GM13977 (cell line): Measurements from ENCODE around the gene FHIP1B.

Experiments
- DNase-seq: peaks from one replicate; pipeline ENCODE4 v3.0.0; 2012; ENCODE audit warnings: low spot score
- in situ Hi-C: fragments of 300-500 bp; cut with MboI; formaldehyde crosslinking; loops from one replicate; pipeline ENCODE4 v1.12.0; 2022; ENCODE audit warnings: low sequenced_read_pairs, low pct_unique_long_range_greater_than_20kb, mixed read lengths, inconsistent platforms; ENCODE audit not compliant: unreplicated experiment
- TF ChIP-seq, protein P1 (sequence below): IDR thresholded peaks from 2 replicates; pipeline ENCODE4 v1.5.1; 2012; ENCODE audit warnings: mild to moderate bottlenecking, control low read depth; ENCODE audit not compliant: insufficient read depth; ENCODE audit errors: extremely low read depth, missing control alignments

FHIP1B gene

DNA sequence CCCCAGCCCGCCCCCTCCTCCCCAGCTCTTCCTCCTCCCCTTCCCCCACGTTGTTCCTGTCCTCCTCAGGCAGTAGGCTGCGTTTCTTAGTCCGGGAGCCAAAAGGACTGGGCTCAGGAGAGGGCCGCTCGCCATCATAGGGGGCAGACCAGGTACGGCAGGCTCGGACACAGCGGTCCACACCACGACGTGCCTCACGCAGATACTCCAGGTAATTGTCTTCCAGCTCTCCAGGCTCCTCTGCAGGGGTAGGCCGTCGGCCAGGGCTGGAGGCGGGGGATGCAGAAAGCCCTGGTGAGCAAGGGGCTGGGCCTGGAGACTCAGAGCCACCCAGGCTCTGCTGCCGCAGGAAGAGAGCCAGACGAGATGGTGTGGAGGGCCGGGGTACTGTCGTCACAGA lies 16.7 kb downstream of the FHIP1B start:
- TF ChIP-seq, protein P1, sequence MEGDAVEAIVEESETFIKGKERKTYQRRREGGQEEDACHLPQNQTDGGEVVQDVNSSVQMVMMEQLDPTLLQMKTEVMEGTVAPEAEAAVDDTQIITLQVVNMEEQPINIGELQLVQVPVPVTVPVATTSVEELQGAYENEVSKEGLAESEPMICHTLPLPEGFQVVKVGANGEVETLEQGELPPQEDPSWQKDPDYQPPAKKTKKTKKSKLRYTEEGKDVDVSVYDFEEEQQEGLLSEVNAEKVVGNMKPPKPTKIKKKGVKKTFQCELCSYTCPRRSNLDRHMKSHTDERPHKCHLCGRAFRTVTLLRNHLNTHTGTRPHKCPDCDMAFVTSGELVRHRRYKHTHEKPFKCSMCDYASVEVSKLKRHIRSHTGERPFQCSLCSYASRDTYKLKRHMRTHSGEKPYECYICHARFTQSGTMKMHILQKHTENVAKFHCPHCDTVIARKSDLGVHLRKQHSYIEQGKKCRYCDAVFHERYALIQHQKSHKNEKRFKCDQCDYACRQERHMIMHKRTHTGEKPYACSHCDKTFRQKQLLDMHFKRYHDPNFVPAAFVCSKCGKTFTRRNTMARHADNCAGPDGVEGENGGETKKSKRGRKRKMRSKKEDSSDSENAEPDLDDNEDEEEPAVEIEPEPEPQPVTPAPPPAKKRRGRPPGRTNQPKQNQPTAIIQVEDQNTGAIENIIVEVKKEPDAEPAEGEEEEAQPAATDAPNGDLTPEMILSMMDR, result no peak
- DNase-seq, result no peak
- in situ Hi-C loops, result no loop called here

- in situ Hi-C loops, result no loop called here
- TF ChIP-seq, protein P1, result no peak
- no peak for DNase-seq
Observed at GRCh38 chr11:6216501-6216900, 17.9 kb downstream of the FHIP1B start.

- in situ Hi-C loops, result no loop called here
- no peak for DNase-seq
- TF ChIP-seq, protein P1, result no peak
Observed at GRCh38 chr11:6214530-6214929, 19.9 kb downstream of the FHIP1B start.

DNA sequence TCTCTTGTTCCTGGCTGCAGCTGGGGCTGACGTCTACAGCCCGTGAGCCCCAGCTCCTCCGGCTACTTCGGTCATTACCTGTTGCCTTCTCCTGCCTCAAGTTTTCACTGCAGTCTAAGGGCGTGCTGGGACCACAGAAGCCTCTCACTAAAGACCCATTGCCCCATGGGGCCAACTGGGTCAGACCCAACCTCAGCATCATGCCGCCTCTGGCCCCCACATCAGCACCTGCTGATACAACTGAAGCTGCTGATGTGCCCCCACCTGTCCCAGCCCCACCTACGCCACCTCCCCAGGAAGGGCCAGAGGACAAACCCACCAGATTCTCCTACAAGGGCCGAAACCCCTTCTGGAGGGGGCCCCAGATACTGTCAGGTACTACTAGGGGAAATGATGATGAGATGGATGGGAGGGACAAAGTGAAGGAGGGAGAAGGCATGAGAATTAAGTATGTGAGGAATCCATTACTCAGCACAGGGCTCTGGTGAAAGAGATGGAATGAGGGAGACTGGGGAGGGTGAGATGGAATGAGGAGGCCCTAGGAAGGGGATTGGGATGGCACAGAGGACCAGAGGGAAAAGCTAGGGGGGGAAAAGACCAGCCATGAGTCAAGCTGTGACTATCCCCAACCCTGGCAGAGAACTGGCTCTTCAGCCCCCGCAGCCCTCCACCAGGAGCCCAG lies 24.0 kb downstream of the FHIP1B start:
- TF ChIP-seq, protein P1, result no peak
- in situ Hi-C loops, result no loop called here
- no peak for DNase-seq

DNA sequence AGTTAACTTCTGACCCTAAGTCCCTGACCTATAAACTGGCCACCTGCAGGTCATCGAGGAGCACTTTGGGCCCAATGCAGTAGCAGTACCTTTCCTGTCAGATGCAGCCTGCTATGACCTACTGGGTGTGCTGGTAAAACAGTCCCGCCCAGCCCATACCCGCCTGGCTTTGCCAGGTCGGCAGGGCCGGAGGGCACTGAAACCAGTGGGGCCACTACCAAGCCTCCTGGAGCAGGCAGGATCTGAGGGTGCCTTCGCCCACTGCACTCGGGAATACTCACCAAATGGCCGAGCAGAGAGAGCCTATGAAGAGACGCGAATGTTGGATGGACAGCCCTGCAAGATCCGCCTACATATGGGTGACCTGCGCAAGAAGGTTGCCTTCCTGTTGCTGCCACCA lies 24.6 kb downstream of the FHIP1B start:
- DNase-seq, result no peak
- TF ChIP-seq, protein P1, result no peak
- in situ Hi-C loops, result no loop called here

DNA sequence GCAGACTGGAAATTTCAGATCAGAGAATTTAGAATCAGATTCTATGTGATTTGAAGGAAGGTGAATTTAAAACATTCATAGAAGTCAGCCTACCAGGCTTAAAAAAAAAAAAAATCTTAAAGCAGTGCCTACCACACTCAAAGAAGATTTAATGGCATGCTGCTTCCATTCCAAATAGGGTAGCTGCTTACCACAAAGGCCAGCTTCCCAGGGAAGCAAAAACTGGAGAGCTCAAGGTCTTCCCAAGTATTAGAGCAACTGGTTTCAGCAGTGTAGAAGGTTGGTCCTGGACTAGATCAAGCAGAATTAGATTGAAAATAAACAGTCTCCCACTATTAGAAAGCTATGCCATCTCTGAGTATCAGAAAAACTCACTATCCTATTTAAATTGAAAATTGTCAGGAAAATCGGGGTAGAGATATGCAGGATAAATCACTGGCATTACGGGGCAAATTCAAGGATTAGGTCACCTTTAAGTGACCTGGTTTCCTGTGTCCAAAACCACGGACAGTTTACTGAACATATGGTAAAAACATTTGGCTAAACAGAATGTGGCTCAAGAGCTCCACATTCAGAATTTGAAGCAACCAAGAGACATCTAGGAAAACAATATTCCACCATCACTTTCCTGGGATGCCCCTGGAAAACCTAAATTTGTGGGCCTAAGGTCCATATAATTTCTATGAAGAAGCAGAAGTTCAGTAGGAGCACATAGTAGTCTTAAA lies 27.8 kb downstream of the FHIP1B start:
- no peak for DNase-seq
- in situ Hi-C loops, result no loop called here
- TF ChIP-seq, protein P1, result no peak
